ENCODE data around the gene LRRC8D.
A peak's percentile ranks its signal among the peaks of the same experiment; 100 is the strongest.

LRRC8D gene

DNA sequence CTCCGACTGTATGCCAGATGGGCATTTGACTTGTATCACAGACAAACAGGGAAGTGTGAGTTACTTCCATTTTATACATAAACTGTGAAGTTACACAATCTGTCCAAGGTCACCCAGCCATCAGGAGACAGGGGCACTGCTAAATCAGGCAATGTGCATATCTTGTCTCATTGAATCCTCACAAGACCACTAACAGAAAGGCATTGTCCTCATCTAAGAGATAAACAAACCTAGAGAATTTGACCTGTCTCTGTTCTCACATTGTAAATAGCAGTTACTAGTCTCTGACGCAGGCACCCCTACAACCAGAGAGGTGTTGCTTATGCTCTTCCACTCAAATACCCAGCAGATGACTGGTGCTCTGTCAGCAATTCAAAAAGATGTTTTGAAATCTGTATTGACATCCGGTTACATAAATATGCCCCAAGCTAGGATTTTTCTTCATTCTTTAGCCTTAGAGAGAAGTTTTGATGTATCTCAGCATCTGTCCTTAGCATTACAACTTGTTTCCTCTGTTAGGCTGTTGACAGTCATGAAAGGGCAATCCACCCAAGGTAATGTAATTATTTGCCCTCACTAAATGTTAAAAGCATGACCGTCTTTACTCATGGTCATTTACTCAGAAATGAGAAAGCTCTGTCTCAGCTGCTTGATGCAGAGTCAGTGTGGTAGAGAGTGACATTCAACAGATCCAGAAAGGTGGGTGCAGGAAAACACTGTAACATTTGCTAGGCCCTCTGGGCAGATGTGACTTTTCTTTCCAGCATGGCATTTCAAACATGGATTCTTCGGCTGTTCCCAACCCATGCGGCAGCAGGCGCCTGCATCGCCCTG lies 122.2 kb downstream of the LRRC8D start:
- peak; percentile 71 to 77 for DNase-seq

GRCh38 chr1:89943846-89944781 lies 123.3 kb downstream of the LRRC8D start:
- no peak for DNase-seq

DNA sequence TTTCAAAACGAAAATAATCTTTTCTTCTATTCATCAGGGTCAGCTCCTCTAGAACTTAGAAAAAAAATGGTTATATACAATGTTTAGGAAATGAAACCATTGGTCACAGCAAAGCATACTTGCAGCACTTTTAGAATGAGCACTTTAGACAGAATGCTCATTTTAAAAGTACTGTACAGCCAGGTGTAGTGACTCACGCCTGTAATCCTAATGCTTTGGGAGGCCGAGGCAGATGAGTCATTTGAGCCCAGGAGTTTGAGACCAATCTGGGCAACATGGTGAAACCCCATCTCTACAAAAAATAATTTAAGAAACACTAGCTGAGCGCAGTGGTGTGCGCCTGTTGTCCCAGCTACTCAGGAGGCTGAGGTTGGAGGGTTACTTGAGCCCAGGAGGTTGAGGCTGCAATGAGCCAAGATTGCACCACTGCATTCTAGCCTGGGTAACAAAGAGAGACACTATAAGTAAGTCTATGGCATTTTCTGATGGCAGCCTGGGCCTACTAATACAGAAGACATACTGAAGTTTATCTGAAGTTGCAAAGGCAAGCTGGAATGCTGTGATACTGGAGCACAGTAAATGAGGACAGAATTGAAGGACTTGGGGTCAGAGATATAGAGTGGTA lies 125.1 kb downstream of the LRRC8D start:
- DNase-seq: no peak

GRCh38 chr1:89946532-89946931 lies 125.7 kb downstream of the LRRC8D start:
- no peak for DNase-seq

GRCh38 chr1:89948722-89949345 lies 128.0 kb downstream of the LRRC8D start:
- DNase-seq: no peak

DNA sequence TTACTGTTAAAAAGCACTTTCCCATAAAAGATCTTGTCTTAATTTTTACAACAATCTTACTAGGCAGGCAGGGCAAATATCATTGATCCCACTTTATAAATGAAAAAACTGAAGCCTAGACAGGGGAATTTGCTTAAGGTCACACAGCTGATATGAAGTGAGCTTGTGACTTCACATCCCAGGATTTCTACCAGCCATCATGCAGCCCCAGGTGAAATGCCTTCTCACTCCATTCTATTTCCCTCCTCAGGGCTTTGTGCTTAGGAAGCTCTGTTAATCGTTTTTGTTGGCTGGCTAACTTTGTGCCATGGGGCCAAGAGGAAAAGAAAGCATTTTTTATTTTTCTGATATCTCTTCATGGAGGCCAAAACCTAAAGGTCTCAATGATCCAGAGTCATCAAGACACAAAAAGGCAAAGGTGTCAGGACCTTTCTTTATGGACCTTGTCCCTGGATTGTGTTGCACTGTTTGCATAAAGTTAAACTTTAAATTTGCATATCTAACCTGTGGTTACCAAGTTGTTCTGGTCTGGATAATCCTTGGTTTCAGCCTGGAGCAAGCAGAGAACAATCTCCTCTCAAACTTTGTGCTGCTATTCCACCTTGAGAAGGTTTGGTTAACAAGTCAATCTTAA lies 129.3 kb downstream of the LRRC8D start:
- DNase-seq: no peak

DNA sequence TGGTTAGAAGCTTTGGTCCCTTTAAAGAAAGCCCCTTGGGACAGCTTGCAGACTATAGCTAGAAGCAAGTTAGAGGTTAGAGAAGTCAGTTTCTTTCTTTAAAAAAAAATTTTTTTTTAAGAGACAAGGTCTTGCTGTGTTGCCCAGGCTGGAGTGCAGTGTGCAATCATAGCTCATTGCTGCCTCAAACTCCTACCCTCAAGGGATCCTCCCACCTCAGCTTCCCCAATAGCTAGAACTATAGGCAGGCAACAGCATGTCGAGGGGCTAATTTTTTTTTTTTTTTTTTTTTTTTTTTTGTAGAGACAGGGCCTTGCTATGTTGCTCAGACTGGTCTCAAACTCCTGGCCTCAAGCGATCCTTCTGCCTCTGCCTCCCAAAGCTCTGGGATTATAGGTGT lies 129.9 kb downstream of the LRRC8D start:
- DNase-seq: no peak

DNA sequence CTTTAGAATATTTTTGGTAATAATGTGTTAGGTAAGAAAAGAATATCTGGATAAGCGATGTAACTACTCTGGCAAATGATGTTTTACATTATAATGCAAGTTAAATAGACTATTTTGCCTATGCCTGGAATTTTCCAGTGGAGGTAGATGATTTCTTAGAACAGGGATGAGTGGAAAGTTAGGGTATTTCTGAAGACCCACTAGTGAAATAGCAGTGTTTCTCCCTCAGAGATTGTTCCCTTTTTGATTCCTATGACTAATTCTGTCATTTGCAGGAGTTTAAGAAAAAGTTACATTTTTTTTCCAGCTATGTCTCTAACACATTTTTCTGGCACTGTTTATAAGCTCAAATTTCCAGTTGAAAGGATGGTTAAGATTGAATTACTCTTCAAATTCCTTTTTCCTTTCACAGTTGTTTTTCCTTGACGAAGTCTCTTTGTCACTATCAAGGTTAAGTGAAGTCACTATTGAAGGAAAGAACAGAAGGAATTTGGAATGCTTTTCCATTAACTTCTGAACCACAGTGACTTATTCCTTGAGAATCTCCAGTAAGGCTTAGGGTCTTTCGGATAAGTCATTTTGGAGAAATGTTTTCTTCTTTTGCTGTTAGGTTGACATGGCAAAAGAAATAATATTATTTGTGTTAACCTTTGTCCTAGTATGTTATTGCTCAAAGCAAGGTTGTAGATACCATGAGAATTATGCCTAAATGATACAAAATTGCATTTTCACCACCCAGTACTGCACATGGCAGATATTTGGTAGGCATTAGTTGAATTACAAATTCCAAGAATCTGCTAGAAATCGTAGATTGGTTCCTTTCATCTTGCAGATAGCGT lies 131.2 kb downstream of the LRRC8D start:
- DNase-seq: peak; percentile 50 to 77

DNA sequence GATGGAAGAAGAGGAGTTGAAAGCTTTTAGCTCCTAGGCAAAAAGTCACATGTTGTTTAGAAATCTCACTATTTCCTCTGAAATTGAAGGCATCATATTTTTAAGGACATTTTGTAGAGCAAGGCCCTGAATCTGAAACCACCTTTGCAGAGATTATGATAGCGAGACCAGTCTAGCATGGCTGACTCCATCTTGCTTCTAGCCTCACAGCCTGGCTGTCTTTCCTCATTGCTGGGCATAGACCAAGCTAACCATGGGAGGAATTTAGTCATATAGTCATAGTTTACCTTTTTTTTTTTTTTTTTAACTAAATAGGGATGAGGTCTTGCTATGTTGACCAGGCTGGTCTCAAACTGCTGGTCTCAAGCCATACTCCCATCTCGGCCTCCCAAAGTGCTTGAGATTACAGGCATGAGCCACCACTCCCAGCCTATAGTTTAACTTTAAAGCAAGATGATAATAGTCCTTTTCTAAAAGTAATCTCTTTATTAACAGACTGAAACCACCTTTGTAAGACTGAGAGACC lies 131.8 kb downstream of the LRRC8D start:
- DNase-seq: no peak

GRCh38 chr1:89953131-89953626 lies 132.3 kb downstream of the LRRC8D start:
- peak; percentile 66 to 90 for DNase-seq

DNA sequence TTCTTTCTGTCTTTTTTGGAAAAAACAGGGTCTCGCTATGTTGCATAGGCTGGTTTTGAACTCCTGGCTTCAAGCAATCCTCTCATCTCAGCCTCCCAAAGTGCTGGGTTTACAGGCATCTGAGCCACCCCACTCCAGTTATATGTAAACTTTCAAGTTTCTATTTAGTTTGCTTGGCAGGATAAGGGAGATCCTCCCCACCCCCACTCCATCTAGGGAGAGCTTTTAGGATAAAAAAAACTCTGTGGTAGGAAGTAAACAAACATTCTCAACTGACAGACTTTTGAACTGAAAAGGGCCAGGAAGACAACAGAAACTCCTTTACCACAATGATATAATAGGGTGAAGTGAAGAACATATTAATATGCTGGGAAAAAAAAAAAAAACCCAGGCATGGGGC lies 133.1 kb downstream of the LRRC8D start:
- DNase-seq: no peak

GRCh38 chr1:89954401-89954800 lies 133.6 kb downstream of the LRRC8D start:
- no peak for DNase-seq

DNA sequence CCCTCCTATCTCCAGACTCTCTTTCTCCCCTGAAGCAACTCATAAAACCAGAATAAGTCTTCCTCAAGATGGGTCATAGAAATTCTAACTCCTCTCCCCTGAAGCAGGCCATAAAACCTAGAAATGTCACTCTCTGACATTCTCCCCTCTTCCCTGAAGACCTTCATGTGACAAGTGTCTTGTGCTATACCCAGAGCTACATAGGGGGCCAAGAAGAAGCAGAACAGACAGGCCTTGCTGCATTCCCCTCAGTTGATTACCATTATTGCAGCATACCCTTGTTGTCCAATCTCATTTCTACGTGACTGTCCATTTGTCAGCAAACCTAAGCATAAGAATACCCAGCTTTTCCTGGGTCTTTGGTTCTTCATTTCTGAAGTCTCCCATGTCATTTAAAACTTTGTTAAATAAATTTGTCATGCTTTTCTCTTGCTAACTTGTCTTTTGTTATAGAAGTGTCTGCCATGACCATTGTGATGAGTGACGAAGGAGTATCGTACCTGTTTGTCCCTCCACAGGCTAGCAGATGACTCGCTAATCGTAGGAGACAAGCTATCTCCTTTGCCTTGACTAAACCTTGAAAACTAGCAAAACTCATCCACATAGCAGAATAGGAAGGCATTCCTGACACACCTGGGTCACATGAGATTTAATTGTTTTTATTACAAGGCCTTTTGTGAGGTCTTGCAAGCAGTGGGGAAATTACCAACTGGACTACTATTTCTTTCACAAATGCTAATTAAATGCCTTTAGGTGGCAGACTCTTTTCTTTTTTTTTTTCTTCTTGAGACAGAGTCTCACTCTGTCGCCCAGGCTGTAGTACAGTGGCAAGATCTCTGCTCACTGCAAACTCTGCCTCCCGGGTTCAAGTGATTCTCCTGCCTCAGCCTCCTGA lies 134.7 kb downstream of the LRRC8D start:
- DNase-seq: no peak

- peak; percentile 66 to 90 for DNase-seq
Observed at GRCh38 chr1:89957107-89957506, 136.3 kb downstream of the LRRC8D start.

GRCh38 chr1:89958851-89959654 lies 138.2 kb downstream of the LRRC8D start:
- no peak for DNase-seq

DNA sequence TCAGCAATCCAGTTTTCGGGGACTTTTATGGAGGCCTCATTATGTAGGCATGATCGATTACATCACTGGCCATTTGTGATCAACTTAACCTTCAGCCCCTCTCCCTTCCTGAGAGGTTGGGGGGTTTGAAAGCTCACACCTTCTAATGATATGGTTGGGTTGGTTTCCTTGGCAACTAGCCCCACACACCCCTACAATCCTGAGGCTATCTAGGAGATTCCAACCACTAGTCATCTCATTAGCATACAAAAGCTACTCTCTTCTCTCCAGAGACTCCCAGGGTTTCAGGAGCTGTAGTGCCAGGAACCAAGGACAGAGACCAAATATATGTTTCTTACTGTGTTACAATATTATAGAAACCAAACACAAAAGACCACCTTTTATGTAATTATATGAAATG lies 138.9 kb downstream of the LRRC8D start:
- no peak for DNase-seq

DNA sequence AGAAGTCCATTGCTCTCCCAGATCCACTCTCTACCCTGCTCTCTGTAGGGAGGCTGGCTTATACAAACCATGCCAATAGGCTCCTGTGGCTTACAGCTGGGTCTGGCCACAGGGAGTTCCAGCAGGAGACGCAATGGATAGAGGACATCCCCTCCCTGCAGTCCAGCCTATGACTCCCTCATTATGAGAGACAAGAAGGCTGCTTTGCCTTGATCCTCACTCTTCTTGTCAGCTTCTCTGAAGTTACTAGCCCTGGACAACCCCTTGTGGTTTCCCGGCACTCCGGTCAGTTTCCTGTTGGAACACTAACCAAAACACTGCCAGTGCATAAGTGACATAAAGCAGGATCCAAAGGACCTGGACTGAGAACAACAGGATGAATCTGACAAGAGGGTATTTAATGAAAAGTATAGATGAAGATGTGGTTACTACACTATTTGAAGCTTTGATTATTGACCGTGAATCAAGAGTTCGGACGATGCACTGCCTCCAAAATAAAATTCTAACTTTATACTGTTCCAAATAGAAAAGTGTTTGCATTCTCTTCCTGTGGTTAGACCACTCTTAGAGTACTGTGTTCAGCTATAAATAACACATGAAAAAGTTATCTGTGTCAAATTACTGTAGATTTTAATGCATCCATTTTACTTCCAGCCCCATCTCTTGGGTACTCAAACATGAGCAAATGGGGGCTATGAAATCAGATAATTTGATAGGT lies 141.4 kb downstream of the LRRC8D start:
- DNase-seq: peak; percentile 28 to 32

GRCh38 chr1:89962742-89963075 lies 141.9 kb downstream of the LRRC8D start:
- no peak for DNase-seq
